HG03354 (cell line): ENCODE results near the gene ELFN2.
A peak's percentile ranks its signal among the peaks of the same experiment; 100 is the strongest.

ENCODE experiments used
- ATAC-seq: cut with Tn5 transposase; IDR thresholded peaks from one replicate; pipeline ENCODE4 v1.9.1; 2021; ENCODE audit warnings: mild to moderate bottlenecking; ENCODE audit not compliant: unreplicated experiment, poor library complexity, severe bottlenecking

The ELFN2 gene

DNA sequence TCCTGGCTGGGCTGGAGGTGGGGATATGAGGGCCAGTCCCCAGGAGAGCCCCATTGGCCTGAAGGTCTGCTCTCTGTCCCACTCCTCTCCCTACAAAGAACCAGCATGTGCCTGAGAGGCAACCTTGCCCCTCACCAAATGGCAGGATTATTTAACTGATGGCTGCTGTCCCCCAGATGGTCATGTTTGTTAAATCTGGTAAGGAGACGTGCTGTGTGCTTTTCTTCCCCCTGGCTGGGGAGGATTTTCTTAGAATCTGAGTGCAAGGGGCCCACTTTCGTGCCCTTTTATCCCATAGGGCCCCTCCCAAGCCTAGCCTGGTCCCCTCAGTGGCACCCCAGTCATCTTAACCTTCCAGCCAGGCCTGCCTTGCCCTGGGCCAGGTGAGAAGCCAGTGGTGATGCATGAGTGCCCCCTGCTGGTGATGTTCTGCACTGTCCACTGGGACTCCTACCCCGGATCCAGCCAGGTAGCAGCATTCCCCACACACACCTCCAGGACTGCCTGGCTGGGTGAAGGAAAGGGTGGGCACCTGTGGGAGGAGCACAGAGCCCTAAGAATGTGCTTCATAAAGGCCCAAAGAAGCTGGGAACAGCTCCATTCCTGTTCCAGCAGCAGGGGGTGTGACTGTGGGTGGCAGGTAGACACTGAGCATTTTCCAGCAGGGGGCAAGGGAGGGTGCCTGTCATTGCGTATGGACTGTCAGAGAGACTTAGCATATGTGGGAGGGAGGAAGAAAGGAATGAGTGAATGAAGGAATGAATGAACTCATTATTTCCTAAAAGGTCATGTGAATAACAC, 30.0 kb upstream of the ELFN2 start:
- ATAC-seq, result peak; percentile 50

DNA sequence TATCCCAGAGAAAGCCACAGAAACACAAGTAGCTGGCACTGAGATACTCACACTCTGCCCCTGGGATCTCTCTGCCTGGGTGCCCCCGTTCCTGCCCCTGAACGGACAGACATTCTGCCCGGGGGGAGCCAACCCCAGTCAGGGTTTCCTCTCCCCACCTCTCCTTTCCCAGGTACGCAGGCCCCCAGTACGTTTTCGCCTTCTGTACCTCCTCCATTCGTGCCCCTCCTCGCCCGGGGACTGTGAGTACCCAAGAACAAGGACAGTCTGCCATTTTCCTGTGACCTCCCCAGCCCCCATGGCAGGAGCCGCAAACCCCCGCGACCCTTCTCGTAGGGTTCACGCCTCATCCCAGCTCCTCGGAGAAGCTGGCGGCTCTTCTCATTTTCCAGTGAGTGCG, 29.1 kb upstream of the ELFN2 start:
- ATAC-seq, result no peak

DNA sequence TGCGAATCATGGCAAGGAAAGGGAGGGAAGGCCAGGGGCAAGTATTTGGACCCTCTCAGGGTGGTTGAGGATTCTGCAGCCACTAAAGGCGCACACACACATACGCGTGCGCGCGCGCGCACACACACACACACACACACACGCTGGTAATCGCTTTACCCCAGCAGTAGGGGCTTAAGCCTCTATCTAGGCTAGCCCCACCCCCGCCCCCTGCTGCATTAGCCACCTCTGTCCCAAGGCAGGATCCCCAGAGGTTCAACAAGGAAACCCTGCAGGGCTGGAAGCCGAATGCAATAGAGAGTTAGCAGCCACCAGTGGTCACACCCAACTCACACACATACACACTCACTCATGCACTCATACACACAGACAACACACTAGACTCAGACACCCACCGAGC, 28.6 kb upstream of the ELFN2 start:
- ATAC-seq, result no peak

DNA sequence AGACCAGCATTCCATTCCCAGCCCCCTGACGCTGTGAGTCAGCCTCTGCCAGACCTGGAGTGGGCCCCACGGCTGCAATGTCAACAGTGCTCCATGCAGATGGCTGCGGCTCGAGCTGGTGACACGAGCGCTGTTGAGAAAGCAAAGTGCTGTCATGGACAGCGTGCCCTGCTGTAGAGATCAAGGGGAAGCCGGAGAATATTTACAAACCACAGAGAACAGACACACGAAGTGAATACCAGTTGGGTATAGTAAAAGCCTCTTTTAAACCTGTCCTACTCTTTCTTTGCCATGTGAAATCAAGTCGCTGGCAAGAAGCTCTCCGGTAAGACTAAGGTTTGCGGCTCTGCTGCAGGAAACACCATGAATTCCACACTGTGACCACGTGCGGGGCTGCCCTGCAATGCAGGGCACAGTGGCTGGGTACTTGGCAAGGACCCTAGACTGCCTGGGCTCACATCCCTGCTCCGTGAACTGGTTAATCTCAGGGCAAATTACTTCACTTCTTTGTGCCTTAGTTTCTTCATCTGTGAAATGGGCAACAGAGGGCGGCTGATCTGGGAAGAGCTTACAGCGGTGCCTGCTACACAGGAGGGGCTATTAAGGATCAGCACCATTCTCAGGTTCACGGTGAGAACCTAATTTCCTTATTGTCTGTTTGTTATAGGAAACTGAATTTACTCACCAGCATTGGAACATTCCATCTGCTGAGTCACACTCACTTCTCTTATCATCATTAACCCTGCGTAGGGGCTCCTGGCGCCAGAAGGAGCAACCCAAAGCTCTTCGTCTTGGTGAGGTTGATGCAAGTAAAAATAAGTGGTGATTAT, 27.8 kb upstream of the ELFN2 start:
- no peak for ATAC-seq

DNA sequence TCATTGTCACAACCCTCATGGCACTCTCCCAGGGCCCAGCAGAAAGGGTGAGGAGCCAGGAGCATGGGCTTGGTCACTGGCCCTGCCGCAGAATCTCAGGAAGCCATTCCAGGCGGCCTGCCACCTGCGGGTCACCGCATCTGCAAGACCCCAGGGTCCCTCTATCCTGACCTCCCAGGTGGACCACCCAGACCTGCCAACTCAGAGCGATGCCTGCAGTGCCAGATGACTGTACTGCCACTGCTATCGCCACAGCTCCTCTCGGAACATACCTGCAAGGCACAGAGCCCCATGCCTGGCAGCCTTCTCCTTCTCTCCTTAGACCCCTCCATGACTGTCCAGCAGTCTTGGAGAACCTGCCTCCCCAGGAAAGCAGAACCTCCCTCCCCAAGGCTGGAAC, 26.4 kb upstream of the ELFN2 start:
- no peak for ATAC-seq

DNA sequence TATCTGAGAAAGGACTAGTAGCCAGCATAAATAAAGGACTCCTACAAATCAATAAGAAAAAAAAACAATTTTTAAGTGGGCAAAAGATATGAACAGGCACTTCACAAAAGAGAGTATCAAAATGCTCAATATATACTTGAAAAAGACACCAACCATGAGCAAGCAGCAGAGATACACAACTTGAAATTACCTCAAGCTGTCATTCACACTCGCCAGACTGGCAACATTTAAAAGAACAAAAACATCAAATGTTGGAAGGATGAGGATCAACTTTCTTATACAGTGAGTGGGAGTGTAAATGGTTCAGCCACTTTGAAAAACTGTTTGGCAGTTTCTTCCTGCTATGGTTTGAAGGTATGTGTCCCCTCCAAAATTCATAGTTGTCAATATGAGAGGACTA, 23.9 kb upstream of the ELFN2 start:
- no peak for ATAC-seq

DNA sequence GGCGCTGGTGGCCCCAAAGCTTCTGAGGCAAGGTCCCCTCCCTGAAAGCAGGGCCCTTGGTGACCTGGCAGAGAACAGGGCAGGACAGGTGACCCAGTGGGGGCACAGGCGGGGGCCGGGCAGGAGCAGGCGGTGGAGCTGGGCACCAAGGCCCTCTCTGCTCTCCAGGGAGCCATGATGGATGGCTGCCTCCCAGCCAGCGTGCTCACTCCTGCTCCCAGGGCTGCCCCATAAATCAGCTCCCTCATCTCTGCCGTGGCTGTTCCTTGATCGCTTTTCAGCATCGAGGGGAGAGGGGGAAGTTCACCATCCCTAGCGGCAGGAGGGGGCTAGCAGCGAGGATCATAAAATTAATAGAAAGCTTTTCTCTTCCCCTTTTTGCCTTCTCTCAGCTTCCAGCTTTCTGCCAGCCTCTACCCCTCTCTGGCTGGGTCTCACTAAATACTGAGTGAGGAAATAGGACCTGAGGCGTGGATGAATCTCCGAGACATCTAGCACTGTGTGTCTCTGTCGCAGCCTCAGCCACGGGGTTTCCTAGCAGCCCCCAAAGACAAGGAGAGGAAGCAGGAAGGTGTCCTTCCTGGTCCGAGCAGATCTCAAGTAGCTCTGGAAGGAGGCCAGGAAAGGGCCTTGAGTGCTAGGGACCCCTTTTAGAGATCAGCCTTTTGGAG, 22.2 kb upstream of the ELFN2 start:
- ATAC-seq, result no peak

DNA sequence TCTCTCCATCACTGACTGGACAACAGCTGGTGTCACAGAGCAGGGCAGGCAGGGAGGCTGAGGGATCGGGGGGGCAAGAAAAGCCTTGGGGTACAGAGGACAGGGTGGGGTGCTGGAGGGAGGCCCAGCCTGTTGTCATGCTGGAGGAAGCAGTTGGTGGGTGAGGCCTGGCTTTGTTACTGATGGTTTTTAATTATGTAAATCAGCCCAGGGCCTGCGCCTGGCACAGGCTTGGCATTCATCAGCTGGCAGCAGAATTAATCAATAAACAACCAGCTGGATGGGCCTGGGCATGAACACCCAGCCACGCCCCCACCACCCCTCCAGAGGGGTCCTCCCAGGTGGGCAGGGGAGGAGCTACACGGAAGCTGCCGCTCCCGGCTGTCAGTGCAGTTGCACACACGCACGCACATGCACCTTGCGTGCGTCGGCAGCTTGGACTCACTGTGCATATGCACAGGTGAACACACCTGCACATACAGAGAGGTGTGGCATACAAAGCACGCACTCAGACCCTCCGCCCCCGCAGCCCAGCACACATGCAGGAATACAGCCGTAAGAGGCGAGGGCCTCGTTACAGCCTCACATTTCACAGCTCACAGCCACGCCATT, 21.3 kb upstream of the ELFN2 start:
- no peak for ATAC-seq

DNA sequence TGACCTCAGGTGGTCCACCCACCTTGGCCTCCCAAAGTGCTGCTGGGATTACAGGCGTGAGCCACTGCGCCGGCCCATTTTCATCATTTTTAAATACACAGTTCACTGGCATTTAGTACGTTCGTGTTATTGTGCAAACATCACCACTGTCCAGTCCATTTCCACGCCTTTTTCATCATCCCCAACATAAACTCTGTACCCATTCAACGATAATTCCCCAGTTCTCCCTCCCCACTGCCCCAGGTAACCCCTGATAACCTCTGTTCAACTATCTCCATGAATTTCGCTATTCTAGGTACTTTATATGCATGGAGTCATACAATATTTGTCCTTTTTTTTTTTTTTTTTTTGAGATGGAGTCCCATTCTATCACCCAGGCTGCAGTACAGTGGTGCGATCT, 18.2 kb upstream of the ELFN2 start:
- no peak for ATAC-seq

DNA sequence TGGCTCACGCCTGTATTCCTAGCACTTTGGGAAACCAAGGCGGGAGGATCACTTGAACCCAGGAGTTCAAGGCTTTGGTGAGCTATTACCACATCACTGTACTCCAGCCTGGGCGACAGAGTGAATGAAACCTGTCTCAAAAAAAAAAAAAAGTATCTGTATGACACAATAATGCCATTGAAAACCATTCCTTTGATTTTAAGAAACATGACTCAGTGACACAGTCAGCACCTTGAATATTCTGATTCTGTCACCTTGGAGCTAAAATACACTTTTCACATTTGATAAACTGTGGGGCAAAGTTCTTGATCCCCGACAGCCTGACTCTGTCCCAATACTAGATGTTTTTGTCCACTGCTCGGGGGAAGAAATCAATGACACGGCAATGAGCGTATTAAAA, 16.7 kb upstream of the ELFN2 start:
- ATAC-seq, result no peak

DNA sequence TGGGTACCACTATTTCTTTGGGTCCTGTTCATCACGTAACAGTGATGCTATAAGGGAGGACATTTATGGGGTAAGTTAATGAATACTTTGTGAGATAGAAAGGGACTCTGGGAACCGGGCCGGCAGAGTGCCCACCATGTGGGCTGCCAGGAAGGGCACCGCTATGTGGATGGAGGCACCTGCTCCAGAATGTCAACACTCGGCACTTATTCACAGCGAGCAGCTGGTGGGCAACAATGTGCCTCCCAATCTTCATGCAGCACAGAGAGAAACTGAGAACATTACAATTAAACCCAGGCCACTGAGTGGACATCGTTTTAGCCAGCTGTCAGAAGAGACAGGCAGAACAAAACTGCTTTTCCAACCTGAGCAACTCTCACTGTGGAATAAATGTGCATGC, 15.8 kb upstream of the ELFN2 start:
- no peak for ATAC-seq

DNA sequence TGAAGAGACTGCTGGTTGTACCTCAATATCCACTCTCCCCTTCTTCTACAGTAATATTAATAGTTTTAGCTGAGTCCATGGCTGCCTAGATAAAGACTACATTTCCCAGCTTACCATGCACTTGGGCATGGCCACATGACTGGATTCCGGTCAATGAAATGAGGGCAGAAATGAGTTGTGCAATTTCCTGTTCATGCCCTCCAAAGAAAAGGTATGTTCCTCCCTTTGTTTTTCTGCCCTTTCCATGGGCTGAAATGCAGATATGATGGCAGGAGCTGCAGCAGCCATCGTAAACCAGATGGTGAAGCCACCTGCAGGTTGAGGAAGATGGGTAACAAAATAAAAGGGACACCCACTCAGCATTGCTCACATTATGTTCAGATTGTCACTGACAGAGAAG, 15.3 kb upstream of the ELFN2 start:
- no peak for ATAC-seq

DNA sequence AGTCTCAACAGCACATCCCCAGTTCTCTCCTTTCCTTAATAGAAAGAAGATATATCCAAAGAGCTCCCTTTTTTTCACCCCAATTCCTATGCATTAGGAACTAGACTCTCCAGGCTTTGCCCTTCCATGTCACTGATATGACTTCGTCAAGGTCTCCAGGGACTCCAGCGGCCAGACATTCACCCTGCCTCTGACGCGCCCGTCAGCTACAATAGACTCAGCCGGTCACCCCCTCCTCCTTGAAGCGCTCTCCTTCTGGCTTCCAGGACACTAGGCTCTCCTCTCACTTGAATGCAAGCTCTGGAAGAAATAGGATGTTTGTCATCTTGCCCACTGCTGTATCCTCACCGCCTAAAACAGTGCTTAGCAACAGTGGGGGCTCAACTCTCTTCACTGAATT, 14.9 kb upstream of the ELFN2 start:
- no peak for ATAC-seq

DNA sequence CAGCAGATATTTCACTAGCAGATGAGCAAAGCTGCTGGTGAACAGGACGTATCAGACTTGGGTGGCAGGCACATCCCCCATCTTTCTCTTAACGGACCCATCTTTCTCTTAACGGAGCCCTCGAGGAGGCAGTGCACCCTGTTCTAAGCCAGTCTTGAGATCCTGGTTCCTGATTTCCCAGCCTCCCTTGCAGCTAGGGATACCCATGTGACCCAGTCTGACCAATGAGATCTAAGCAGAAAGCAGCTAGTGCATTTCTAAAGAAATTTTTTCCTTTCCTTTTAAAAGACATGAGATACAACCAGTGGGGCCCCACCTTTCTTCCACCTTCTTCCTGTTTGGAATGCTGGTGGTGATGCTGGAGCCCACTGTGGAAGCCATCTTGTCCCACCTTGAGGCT, 13.6 kb upstream of the ELFN2 start:
- no peak for ATAC-seq

DNA sequence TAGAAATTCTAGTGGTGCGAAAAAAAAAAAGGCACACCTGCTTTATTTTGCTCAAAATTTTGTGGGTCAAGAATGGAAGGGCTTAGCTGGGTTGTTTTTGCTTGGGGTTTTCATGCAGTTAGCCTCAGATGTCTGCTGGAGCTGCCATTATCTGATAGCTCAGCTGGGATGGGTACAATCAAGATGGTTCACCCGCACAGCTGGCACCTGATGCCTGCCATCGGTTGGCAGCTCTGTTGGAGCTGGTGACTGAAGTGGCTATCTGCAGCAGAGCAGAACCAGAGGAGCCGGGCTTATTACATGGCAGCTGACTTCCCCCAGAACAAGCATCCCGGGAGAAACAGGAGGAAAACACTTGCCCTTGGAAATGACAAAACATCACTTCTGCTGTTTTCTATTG, 12.1 kb upstream of the ELFN2 start:
- no peak for ATAC-seq

DNA sequence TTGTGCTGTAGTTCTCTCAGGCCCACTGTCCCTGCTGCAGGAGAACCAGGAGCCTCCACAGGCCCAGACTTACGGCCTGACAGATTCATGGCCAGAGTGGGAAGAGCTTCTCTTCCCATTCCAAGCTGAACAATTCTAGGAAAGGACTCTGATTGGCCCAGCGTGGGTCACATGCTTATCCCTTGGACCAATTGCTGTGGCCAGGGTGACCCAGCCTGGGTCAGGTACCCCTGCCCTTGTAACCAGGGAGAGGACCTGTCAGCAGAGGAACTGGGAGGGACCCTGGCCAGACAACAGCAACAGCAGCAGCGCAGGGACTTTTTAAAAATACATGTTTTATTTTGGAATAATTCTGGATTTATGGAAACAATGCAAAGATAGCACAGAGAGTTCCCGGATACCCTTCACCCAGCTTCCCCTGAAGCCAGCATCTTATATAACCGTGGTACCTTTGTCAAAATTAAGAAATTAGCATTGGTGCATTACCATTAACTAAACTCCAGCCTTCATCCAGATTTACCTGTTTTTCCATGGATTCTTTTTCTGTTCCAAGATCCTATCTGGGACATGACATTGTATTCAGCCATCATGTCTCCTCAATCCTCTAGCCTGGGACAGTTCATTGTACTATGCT, 8.8 kb upstream of the ELFN2 start:
- ATAC-seq, result no peak

DNA sequence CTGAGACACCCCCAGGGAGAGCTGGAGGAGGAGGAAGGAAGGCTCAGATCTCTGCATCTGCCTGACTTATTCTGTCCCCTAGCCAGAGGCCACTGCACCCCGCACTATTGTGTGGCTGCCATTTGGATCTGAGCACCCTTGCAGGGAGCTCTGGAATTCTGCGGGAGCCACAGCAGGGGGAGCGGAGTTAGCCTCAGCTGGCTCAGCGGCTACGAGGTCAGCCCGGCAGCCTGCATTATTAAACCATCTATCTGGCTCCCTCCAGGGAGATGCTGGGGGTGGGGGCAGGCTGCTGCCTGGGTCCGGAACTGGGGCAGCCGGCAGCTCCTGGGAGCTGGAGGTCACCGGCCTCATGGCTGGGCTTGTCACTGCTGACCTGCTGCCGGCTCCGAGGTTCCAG, 6.5 kb upstream of the ELFN2 start:
- ATAC-seq, result no peak

DNA sequence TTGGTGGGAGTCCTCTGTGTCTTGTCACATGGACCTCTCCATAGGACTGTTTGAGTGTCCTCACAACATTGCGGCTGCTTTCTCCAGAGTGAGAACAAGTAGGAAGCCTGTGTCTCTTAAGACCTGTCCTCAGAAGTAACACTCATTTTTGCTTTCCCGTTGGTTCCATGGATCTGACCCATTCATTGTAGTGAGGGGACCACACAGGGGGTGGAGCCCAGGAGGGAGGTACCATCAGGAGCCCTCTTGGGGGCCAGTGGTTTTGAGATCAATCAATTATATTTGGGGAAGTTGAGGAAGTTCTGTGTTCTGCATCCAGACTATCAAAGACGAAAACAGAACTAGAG, 5.4 kb upstream of the ELFN2 start:
- no peak for ATAC-seq

DNA sequence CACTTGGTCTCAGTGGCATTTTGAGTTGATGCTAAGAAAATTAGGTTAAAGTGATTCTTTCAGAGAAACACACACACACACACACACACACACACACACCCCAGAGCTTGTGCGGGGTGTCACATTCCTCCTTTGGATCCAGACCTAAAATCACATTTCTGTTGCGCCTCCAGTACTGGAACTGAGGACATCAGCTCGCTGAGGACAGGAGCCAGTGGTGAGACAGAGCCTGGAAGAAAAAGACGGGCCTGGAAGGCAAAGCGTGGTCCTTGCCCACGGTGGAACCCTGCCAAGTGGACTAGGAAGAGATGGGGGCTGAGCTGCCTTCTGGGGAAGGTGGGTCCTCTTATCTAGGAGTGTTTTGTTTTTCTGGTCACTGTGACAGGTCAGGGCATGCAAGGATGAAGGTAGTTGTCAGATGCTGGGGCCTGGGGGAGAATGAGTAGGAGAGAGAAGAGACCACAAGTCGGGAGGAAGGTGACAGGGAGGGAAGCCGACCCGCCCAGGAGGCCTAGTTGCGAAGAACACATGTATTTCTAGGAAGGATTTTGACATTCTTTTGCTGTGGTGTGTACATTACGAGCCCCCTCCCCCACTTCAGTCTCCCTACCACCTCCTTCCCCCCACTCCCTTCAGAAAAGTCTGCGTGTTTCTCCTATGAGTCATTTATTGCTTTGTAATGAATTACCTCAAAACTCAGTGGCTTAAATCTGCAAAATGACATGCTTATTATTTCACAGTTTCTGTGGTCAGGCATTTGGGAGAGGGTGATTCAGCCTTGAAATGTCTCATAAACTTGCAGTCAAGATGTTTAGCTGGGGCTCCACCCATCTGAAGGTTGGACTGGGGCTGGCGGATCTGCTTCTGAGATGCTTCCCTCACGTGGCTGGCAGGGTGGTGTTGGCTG, 4.8 kb upstream of the ELFN2 start:
- ATAC-seq, result no peak
